WTC11 (cell line): ENCODE measurements around the gene SH3BP4. TPM values are rescaled to one million over a fixed set of nuclear protein-coding genes. Genes with fewer than 3 reads are reported as not detected.
A peak's percentile ranks its signal among the peaks of the same experiment; 100 is the strongest.

Source experiments
- ATAC-seq: fragments of 200-7000 bp; cut with Tn5 transposase; 2 replicates; pipeline ENCODE4 v1.10.0; 2021; ENCODE audit warnings: mild to moderate bottlenecking, moderate library complexity
- CTCF ChIA-PET: fragments of 300-600 bp; sonication (Branson Sonifier 250); formaldehyde crosslinking; loops from one replicate; lab custom pipeline; 2021; ENCODE audit warnings: antibody characterized with exemption; lab: Charles Lee
- POLR2A ChIA-PET: fragments of 350-600 bp; sonication (Branson Sonifier 250); formaldehyde crosslinking; loops from one replicate; lab custom pipeline; 2021; ENCODE audit warnings: antibody characterized with exemption; lab: Charles Lee
- DNase-seq: peaks from one replicate; pipeline ENCODE4 v3.0.0; 2021; ENCODE audit warnings: low spot score
- H3K27ac Mint-ChIP-seq: 2 replicates; pipeline ENCODE4 v1.8.0; 2021; ENCODE audit warnings: mixed read lengths
- H3K27me3 Mint-ChIP-seq: 2 replicates; pipeline ENCODE4 v1.8.0; 2021; ENCODE audit warnings: low read depth, mild to moderate bottlenecking, moderate library complexity, mixed read lengths
- H3K36me3 Mint-ChIP-seq: 2 replicates; pipeline ENCODE4 v1.8.0; 2021; ENCODE audit warnings: mixed read lengths
- H3K4me1 Mint-ChIP-seq: 2 replicates; pipeline ENCODE4 v1.8.0; 2022; ENCODE audit warnings: mixed read lengths
- H3K4me3 Mint-ChIP-seq: 2 replicates; pipeline ENCODE4 v1.8.0; 2021; ENCODE audit warnings: mild to moderate bottlenecking, moderate library complexity, mixed read lengths
- H3K9me3 Mint-ChIP-seq: 2 replicates; pipeline ENCODE4 v1.8.0; 2021; ENCODE audit warnings: mixed read lengths
- ATF2 ChIP-seq: sonication (generic); formaldehyde crosslinking; IDR thresholded peaks from 2 replicates; pipeline ENCODE4 v1.8.1; 2022; ENCODE audit warnings: low read depth, missing genetic modification reagents, borderline replicate concordance
- CREM ChIP-seq: sonication (generic); formaldehyde crosslinking; IDR thresholded peaks from 2 replicates; pipeline ENCODE4 v1.8.1; 2022; ENCODE audit warnings: mild to moderate bottlenecking, missing genetic modification reagents, moderate library complexity
- E2F5 ChIP-seq: sonication (generic); formaldehyde crosslinking; IDR thresholded peaks from 2 replicates; pipeline ENCODE4 v1.8.1; 2022; ENCODE audit warnings: mild to moderate bottlenecking, moderate library complexity, missing genetic modification reagents
- ETV6 ChIP-seq: sonication (generic); formaldehyde crosslinking; IDR thresholded peaks from 2 replicates; pipeline ENCODE4 v1.8.1; 2022; ENCODE audit warnings: mild to moderate bottlenecking, missing genetic modification reagents
- HMGXB4 ChIP-seq: sonication (generic); formaldehyde crosslinking; IDR thresholded peaks from 2 replicates; pipeline ENCODE4 v1.8.1; 2023; ENCODE audit warnings: mild to moderate bottlenecking, moderate library complexity, missing genetic modification reagents
- JAZF1 ChIP-seq: fragments of 250-450 bp; sonication (Bioruptor Pico); IDR thresholded peaks from 2 replicates; pipeline ENCODE4 v1.9.0; 2021; ENCODE audit warnings: moderate library complexity, mild to moderate bottlenecking, inconsistent platforms
- MXD4 ChIP-seq: fragments of 250-450 bp; sonication (Bioruptor Pico); IDR thresholded peaks from 2 replicates; pipeline ENCODE4 v1.8.0; 2021; ENCODE audit warnings: mild to moderate bottlenecking, moderate library complexity, borderline replicate concordance
- NR2C2 ChIP-seq: sonication (generic); formaldehyde crosslinking; IDR thresholded peaks from 2 replicates; pipeline ENCODE4 v1.8.0; 2022; ENCODE audit warnings: mild to moderate bottlenecking, missing genetic modification reagents
- SMAD4 ChIP-seq: sonication (generic); formaldehyde crosslinking; IDR thresholded peaks from 2 replicates; pipeline ENCODE4 v1.8.0; 2022; ENCODE audit warnings: mild to moderate bottlenecking, missing genetic modification reagents
- SP1 ChIP-seq: sonication (generic); formaldehyde crosslinking; conservative IDR thresholded peaks from 2 replicates; pipeline ENCODE4 v1.8.1; 2022; ENCODE audit warnings: missing genetic modification reagents
- TCF7 ChIP-seq: sonication (generic); formaldehyde crosslinking; IDR thresholded peaks from 2 replicates; pipeline ENCODE4 v1.8.0; 2022; ENCODE audit warnings: mild to moderate bottlenecking, low read depth, missing genetic modification reagents, moderate library complexity
- ZMAT4 ChIP-seq: fragments of 250-450 bp; sonication (Bioruptor Pico); IDR thresholded peaks from 2 replicates; pipeline ENCODE4 v1.9.0; 2021; ENCODE audit warnings: mild to moderate bottlenecking
- ZNF423 ChIP-seq: fragments of 250-450 bp; sonication (Bioruptor Pico); IDR thresholded peaks from 2 replicates; pipeline ENCODE4 v2.1.2; 2022; ENCODE audit warnings: mild to moderate bottlenecking, moderate library complexity
- ZSCAN18 ChIP-seq: fragments of 250-450 bp; sonication (Bioruptor Pico); IDR thresholded peaks from 2 replicates; pipeline ENCODE4 v2.1.2; 2022; ENCODE audit warnings: mild to moderate bottlenecking, moderate library complexity
- total RNA-seq: library from RNA; stranded (reverse); gene quantifications from 3 replicates; pipeline ENCODE4 v1.2.3, GENCODE V29; 2021

SH3BP4 gene
- total RNA-seq, 1 experiment from 2014 or later, result 44.4 TPM

- TF ChIP-seq ZSCAN18 (CRISPR knock-in tag), result no peak
These were observed 25.4 kb downstream of the SH3BP4 start (continued) for GRCh38 chr2:234977228-234977679.

GRCh38 chr2:234978466-234979203, 26.8 kb downstream of the SH3BP4 start:
- Mint-ChIP-seq H3K36me3 (peaks cover 18% of the 10 kb centered on the region), H3K9me3 (peaks cover 10% of the 10 kb centered on the region), H3K27ac (peak overlapping the region; percentile 69), H3K4me3 (no peak overlapping the region), H3K27me3 (no peaks in the 10 kb centered on the region), H3K4me1 (peaks cover 66% of the 10 kb centered on the region)
- no peak for TF ChIP-seq ATF2 (CRISPR knock-in tag)
- no peak for DNase-seq
- ATAC-seq, result no peak
- CTCF ChIA-PET, result no interaction called here
- POLR2A ChIA-PET, result no interaction called here

GRCh38 chr2:234979204-234980167, 27.7 kb downstream of the SH3BP4 start:
- DNase-seq (no peak), ATAC-seq (no peak)
- Mint-ChIP-seq H3K4me1 (peaks cover 73% of the 10 kb centered on the region), H3K27ac (no peak overlapping the region), H3K27me3 (no peaks in the 10 kb centered on the region), H3K4me3 (no peak overlapping the region), H3K9me3 (peaks cover 10% of the 10 kb centered on the region), H3K36me3 (peaks cover 18% of the 10 kb centered on the region)
- no peak for TF ChIP-seq TCF7
- no peak for TF ChIP-seq MXD4 (CRISPR knock-in tag)
- TF ChIP-seq SMAD4, result no peak
- TF ChIP-seq ETV6 (CRISPR knock-in tag), result no peak
- no peak for TF ChIP-seq SP1 (CRISPR knock-in tag)
- no peak for TF ChIP-seq NR2C2
- TF ChIP-seq ZMAT4 (CRISPR knock-in tag), result no peak
- TF ChIP-seq E2F5 (CRISPR knock-in tag), result no peak
- no peak for TF ChIP-seq ZNF423 (CRISPR knock-in tag)
- TF ChIP-seq HMGXB4 (CRISPR knock-in tag), result no peak
- TF ChIP-seq CREM, result no peak
- TF ChIP-seq JAZF1 (CRISPR knock-in tag), result no peak
- ChIA-PET CTCF (no interaction called here), POLR2A (no interaction called here)
